Stimulated activated CD4-positive, alpha-beta T cell treated with anti-CD3 and anti-CD28 coated beads, Interleukin-1b, Interleukin-23, amount 100 ng/mL, for 1 hour (primary cell): ENCODE results near the gene ZNF618.

ENCODE experiments used
- DNase-seq, 2 donors: peaks; one replicate each; pipeline ENCODE4 v3.0.0-alpha.2; 2020; ENCODE audit warnings: low read depth in 2 of 2

ZNF618 gene

GRCh38 chr9:113934167-113934828 is 58.2 kb downstream of the ZNF618 start:
- DNase-seq: no peak

- no peak for DNase-seq
Measured at GRCh38 chr9:113934829-113935676, 58.9 kb downstream of the ZNF618 start.

GRCh38 chr9:113935677-113936380 is 59.7 kb downstream of the ZNF618 start:
- no peak for DNase-seq

GRCh38 chr9:113940077-113940476 is 64.0 kb downstream of the ZNF618 start:
- DNase-seq: no peak

GRCh38 chr9:113941056-113941455 is 64.9 kb downstream of the ZNF618 start:
- no peak for DNase-seq

- DNase-seq: no peak
Measured at GRCh38 chr9:113941526-113941925, 65.4 kb downstream of the ZNF618 start.

GRCh38 chr9:113943112-113944009 is 67.3 kb downstream of the ZNF618 start:
- DNase-seq: no peak

GRCh38 chr9:113945784-113946183 is 69.7 kb downstream of the ZNF618 start:
- no peak for DNase-seq

- no peak for DNase-seq
Measured at GRCh38 chr9:113946496-113947115, 70.5 kb downstream of the ZNF618 start.

GRCh38 chr9:113947941-113948340 is 71.8 kb downstream of the ZNF618 start:
- no peak for DNase-seq

GRCh38 chr9:113948891-113949570 is 72.9 kb downstream of the ZNF618 start:
- no peak for DNase-seq

GRCh38 chr9:113949571-113950078 is 73.5 kb downstream of the ZNF618 start:
- no peak for DNase-seq

GRCh38 chr9:113950195-113951031 is 74.3 kb downstream of the ZNF618 start:
- DNase-seq: no peak

- DNase-seq: no peak
Measured at GRCh38 chr9:113951032-113951372, 74.9 kb downstream of the ZNF618 start.

- no peak for DNase-seq
Measured at GRCh38 chr9:113952676-113953075, 76.6 kb downstream of the ZNF618 start.

GRCh38 chr9:113953531-113953930 is 77.4 kb downstream of the ZNF618 start:
- DNase-seq: no peak

- no peak for DNase-seq
Measured at GRCh38 chr9:113954591-113954990, 78.5 kb downstream of the ZNF618 start.

- no peak for DNase-seq
Measured at GRCh38 chr9:113955076-113955752, 79.1 kb downstream of the ZNF618 start.

GRCh38 chr9:113956901-113957300 is 80.8 kb downstream of the ZNF618 start:
- DNase-seq: no peak
